Fibroblast of villous mesenchyme (primary cell): Measurements from ENCODE around the gene MT1B. TPM values are rescaled to one million over a fixed set of nuclear protein-coding genes. Genes with fewer than 3 reads are reported as not detected.

Experiments used
- total RNA-seq: library from RNA; depleted of rRNA; stranded (reverse); fragments of >200 nt; gene quantifications from 2 replicates; pipeline ENCODE4 v1.2.3, GENCODE V29; 2012

The MT1B gene
- total RNA-seq, 1 donor, result not detected

Other genes starting within 250 kb of the MT1B start
- 244 and 302 TPM in 2 replicates for gene AMFR, start 226.3 kb upstream of the MT1B start, total RNA-seq
- gene NUDT21, start 200.6 kb upstream of the MT1B start, total RNA-seq, result 59.9 and 83.8 TPM in 2 replicates
- 65.6 and 74.7 TPM in 2 replicates for gene OGFOD1, start 200.3 kb upstream of the MT1B start, total RNA-seq
- 48.3 and 60.5 TPM in 2 replicates for gene BBS2, start 131.9 kb upstream of the MT1B start, total RNA-seq
- not detected in 2 replicates for gene MT4, start 86.8 kb upstream of the MT1B start, total RNA-seq
- not detected in 2 replicates for gene MT3, start 62.4 kb upstream of the MT1B start, total RNA-seq
- gene MT2A, start 43.3 kb upstream of the MT1B start, total RNA-seq, result 21.2 and 76.0 TPM in 2 replicates
- 21.6 and 108 TPM in 2 replicates for gene MT1E, start 26.1 kb upstream of the MT1B start, total RNA-seq
- 1.3 TPM in 1 of 2 replicates, not detected in the other for gene MT1M, start 19.2 kb upstream of the MT1B start, total RNA-seq
- gene MT1A, start 13.2 kb upstream of the MT1B start, total RNA-seq, result 1.3 and 1.9 TPM in 2 replicates
- not detected in 2 replicates for gene MT1F, start 6.1 kb downstream of the MT1B start, total RNA-seq
- gene MT1G, start 16.2 kb downstream of the MT1B start, total RNA-seq, result not detected in 2 replicates
- not detected in 2 replicates for gene MT1H, start 17.9 kb downstream of the MT1B start, total RNA-seq
- gene MT1X, start 30.6 kb downstream of the MT1B start, total RNA-seq, result 24.2 and 40.3 TPM in 2 replicates
- 54.1 and 60.9 TPM in 2 replicates for gene NUP93, start 78.2 kb downstream of the MT1B start, total RNA-seq
- gene SLC12A3, start 213.3 kb downstream of the MT1B start, total RNA-seq, result not detected in 2 replicates